Endometrium (tissue), 2 donors: ENCODE data around the gene SNRNP35.
A peak's percentile ranks its signal among the peaks of the same experiment; 100 is the strongest.
"Not testable (repeated sequence)": the region's sequence is repeated elsewhere in the genome, so short reads cannot be mapped to it uniquely, and the experiment has no call there.

ENCODE experiments used
- FAIRE-seq: peaks from 2 replicates; lab custom pipeline; 2012; peaks lifted over from hg19 to GRCh38; lab: Jason Lieb, UNC
- donor health status: control.
- donor health status: control.

Gene SNRNP35, protein sequence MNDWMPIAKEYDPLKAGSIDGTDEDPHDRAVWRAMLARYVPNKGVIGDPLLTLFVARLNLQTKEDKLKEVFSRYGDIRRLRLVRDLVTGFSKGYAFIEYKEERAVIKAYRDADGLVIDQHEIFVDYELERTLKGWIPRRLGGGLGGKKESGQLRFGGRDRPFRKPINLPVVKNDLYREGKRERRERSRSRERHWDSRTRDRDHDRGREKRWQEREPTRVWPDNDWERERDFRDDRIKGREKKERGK

GRCh38 chr12:123457980-123458779 is at the start of gene SNRNP35:
TSS of gene SNRNP35 (plus strand) at chr12:123458139. CDS start at chr12:123465541, 7,402 bp downstream.
- FAIRE-seq = no peak

DNA sequence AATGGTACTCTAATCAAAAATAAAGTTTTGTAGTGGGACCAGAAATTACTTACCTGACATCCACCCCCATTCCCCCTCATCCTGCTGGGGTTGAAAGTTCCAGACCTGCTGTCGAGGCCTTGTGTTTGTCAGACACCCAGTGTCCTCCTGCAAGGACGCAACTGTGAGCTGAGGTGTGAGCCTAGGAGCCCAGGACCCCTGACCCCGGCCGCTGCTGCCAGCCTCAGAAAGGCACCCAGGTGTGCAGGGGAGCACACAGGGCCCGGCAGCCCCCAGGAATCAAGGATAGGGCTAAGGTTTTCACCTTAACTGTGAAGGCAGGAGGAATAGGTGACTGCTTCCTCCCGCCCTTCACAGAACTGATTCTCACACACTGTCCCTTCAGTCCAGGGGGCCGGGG is 49.3 kb upstream of the SNRNP35 start:
- FAIRE-seq = not testable (repeated sequence)

- FAIRE-seq = not testable (repeated sequence)
These were observed 48.5 kb upstream of the SNRNP35 start for GRCh38 chr12:123409284-123410040.

- FAIRE-seq = no peak
These were observed 47.9 kb upstream of the SNRNP35 start for GRCh38 chr12:123410041-123410412.

- FAIRE-seq = no peak
These were observed 36.6 kb upstream of the SNRNP35 start for GRCh38 chr12:123421314-123421713.

- FAIRE-seq = no peak
These were observed 30.7 kb upstream of the SNRNP35 start for GRCh38 chr12:123427036-123427769.

DNA sequence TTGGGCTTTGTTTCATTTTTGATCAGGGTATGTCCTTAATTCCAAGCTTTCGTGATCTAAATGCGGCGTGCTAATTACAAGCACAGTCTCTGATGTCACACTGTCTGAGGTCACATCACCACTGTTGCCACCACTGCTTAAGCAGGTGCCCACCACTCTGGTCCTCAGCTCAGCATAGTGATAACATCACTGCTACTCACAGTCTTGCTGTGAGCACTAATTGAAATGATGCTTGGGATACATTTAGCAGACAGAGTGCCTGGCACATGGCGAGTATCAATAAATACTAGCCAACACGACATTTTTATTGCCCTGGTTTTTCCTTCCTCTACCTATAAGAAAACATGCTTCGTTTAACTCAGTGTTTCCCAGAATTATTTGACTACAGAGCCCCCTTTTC is 29.3 kb upstream of the SNRNP35 start:
- no peak for FAIRE-seq

DNA sequence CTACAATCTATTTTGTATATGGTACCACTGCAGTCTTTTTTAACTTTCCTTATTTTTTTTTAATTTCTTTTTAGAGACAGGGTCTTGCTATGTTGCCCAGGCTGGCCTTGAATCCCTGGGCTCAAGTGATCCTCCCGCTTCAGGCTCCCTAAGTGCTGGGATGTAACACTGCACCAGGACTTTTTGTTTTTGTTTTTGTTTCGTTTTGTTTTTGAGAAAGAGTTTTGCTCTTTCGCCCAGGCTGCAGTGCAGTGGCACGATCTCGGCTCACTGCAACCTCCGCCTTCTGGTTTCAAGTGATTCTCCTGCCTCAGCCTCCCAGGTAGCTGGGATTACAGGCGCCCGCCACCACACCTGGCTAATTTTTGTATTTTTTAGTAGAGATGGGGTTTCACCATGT is 28.8 kb upstream of the SNRNP35 start:
- FAIRE-seq = not testable (repeated sequence)

GRCh38 chr12:123431951-123432817 is 25.8 kb upstream of the SNRNP35 start:
- not testable (repeated sequence) for FAIRE-seq

DNA sequence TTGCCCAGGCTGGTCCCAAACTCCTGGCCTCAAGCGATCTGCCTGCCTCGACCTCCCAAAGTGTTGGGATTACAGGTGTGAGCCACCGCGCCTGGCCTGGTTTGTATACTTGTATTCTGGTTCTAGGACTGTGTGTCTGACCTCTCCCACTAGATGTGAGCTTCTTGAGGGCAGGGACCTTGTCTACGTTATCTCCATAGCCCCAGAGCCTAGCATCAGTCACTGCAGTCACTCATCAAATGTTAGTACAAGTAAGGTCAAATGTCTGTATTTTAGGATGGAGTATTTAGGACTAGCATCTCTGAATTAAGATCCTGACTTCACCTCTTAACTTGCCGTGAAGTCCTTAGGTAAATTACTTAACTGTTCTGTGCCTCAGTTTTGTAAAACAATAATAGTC is 24.3 kb upstream of the SNRNP35 start:
- FAIRE-seq = no peak

DNA sequence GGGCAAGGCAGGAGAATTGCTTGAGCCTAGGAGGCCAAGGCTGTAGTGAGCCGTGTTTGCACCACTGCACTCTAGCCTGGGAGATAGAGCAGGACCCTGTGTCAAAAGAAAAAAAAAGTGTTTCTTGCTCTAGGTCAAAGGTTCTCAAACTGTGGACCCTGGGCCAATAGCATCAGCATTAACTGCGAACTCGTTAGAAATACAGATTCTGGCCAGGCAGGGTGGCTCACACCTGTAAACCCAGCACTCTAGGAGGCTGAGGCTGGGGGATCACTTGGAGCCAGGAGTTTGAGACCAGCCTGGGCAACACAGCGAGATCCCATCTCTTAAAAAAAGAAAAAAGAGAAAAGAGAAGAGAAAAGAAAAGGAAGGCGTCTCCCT is 22.3 kb upstream of the SNRNP35 start:
- no peak for FAIRE-seq

DNA sequence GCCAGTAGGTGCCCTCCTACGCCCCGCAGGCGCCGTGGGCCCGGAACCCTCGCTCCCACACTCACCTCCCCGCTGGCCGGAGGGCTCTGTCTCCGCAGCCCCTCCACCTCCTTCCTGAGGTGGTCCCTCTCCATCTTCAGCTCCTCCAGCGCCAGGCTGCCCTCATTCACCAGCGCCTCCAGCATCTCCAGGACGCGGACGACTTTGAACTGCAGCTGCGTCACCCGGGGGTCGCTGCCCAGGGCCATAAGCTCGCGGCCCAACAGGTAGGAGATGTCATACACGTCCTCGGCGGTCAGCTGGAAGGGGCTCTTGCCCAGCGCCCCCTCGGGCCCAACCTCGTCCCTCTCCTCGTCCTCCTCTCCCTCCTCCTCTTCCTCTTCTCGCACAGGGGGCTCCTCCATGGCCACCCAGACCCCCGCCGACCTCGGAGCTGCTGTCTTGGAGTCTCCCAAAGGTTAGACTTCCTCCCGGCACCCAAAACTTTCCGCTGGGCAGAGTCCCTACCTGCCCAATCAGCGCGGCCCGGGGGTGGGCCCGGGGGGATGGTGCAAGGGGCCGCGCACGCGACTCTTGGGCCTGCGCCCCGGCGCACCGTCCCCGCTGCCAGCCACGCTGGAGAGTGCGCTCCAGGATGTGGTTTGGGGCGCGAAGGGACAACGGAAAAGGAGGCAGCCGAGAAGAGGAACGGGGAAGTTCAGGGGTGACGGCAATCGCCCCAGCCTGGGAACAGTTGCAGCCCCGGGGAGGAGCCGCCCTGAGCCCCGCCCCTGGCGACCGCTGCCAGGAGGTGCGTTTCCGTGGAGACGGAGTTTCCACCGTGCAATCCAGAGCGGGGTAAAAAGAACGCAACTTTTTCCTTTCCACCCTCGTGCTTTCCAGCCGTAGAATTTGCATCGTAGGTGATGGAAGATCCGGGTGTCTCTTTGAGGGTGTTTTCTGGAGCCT is 21.6 kb upstream of the SNRNP35 start, which contains the start of gene RILPL2:
Gene RILPL2 (minus strand): TSS at position 668 of the 948 bp plus-strand sequence. CDS start 264 bp downstream, at position 404.
- FAIRE-seq = no peak

GRCh38 chr12:123441523-123442164 is 16.3 kb upstream of the SNRNP35 start:
- no peak for FAIRE-seq

DNA sequence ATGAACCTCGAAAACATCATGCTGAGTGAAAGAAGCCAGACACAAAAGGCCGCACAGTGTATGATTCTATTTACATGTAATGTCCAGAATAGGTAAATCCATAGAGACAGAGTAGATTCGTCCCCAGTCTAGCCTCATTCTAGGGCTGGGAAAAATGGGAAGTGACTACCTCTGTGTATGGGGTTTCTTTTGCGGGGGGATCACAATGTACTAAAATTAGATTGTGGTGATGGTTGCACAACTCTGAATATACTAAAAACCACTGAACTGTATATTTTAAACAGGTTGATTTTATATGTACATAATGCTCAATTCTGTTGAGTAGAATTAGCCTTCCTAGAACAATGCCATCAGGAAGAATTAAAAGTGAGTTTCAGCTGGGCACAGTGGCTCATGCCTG is 15.2 kb upstream of the SNRNP35 start:
- no peak for FAIRE-seq

DNA sequence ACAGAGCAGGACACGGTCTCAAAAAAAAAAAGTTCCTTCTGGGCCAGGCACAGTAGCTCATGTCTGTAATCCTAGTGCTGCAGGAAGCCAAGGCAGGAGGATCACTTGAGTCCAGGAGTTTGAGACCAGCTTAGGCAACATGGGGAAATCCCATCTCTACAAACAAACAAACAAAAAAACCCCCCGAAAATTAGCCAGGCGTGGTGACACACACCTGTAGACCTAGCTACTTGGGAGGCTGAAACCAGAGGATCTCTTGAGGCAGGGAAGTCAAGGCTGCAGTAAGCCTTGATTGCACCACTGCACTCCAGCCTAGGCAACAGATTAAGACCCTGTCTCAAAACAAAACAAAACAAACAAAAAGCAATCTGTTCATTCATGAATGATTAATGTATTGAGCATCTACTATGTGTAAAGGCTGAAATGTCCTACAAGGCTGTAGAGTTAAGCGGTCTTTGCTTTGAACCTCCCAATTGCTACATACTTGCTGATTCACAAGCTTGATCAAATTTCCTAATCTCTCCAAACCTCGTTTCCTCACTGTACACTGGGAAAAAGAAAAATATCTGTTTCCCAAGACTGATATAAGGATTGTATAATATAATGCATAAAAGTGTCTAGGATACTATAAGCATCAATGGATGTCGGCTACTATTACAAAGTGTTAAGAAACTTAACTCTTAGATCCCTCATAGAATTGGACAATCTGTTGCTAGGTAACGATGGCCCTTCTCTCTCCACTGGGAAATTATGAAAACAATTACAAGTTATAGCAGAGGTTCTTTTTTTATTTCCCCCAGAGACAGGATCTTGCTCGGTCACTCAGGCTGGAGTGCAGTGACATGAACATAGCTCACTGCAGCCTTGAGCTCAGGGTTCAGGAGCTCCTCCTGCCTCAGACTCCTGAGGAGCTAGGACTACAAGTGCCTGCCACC is 13.6 kb upstream of the SNRNP35 start:
- FAIRE-seq = no peak

DNA sequence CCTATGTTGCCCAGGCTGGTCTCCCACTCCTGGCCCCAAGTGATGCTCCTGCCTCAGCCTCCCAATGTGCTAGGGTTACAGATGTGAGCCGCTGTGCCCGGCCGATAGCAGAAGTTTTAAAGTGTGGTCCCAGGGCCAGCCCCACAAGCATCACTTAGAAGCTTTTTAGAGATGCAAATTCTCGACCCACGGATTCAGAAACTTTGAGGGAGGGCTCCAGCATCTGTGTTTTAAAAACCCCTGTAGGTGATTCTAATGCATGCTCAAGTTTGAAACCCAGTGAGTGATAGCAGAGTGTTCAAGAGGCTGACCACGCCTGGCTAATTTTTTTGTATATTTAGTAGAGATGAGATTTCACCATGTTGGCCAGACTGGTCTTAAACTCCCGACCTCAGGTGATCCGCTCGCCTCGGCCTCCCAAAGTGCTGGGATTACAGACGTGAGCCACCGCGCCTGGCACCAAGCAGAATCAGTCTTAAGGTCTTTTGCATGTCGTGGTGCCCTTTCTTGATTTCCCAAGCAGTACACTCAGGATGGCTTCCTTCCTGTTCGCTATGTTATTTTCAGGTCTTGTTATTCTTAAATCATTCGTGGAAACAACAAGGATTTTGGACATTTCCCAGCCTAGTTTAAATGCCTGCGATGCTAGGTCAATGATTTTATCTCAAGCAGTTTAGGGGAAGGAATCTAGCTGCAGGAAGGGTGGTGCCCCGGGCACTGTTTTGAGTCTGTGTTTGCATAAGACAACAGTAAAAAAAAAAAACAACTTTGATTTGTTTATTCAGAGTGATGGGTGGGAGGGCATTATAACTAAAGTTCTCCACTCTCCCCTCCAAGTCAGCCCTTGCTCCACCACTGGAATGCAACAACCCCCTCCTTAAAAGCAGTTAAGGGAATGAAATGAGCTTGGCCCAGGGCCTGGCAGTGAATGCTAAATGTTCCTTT is 12.3 kb upstream of the SNRNP35 start:
- FAIRE-seq = peak; percentile 67

DNA sequence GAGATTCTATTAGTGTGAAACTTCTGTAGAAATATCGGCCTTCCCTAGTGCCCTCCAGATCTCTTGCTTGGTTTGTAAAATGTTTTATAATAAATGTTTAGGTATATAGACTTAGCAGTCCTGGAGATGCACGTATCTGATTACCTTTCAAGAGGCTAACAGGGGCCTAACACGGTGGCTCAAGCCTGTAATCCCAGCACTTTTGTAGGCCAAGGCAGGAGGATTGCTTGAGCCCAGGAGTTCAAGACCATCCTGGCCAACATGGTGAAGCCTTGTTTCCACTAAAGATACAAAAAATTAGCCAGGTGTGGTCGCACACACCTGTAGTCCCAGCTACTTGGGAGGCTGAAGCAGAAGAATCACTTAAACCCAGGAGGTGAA is 11.6 kb upstream of the SNRNP35 start:
- no peak for FAIRE-seq
